Suprapubic skin (tissue), 4 donors: ENCODE data around the gene ASIC2. TPM values are rescaled to one million over a fixed set of nuclear protein-coding genes. Genes with fewer than 3 reads are reported as not detected.

Experiments
- DNase-seq, 2 donors: peaks; one replicate each; pipeline ENCODE4 v3.0.0-alpha.2; 2019; ENCODE audit warnings: low spot score in 2 of 2
- H3K27ac ChIP-seq: fragments of 200-600 bp; sonication (generic); one replicate; pipeline ENCODE4 v1.5.1; 2019
- H3K27me3 ChIP-seq: fragments of 200-600 bp; sonication (generic); one replicate; pipeline ENCODE4 v1.5.1; 2019
- H3K36me3 ChIP-seq: fragments of 200-600 bp; sonication (generic); one replicate; pipeline ENCODE4 v1.5.1; 2019
- H3K4me1 ChIP-seq: fragments of 200-600 bp; sonication (generic); one replicate; pipeline ENCODE4 v1.5.1; 2019
- H3K4me3 ChIP-seq: fragments of 200-600 bp; sonication (generic); one replicate; pipeline ENCODE4 v1.5.1; 2019; ENCODE audit warnings: mild to moderate bottlenecking
- H3K9me3 ChIP-seq: fragments of 200-600 bp; sonication (generic); one replicate; pipeline ENCODE4 v1.5.1; 2019
- EP300 ChIP-seq: sonication (generic); formaldehyde crosslinking; IDR thresholded peaks from one replicate; pipeline ENCODE4 v1.6.1; 2017; ENCODE audit warnings: antibody characterized with exemption
- POLR2A ChIP-seq, 2 donors: fragments of 450-650 bp; IDR thresholded peaks; one replicate each; pipeline ENCODE4 v1.6.1; 2017; ENCODE audit warnings: antibody characterized with exemption in 2 of 2, mild to moderate bottlenecking in 2 of 2, moderate library complexity in 2 of 2
- POLR2AphosphoS5 ChIP-seq, 3 donors: sonication (generic); formaldehyde crosslinking; IDR thresholded peaks; one replicate each; pipeline ENCODE4 v1.6.1; 2017; ENCODE audit warnings: antibody characterized with exemption in 3 of 3
- WGBS: methylation state at CpG from one replicate; pipeline ENCODE4 v1.1.5; 2018; 5-methylcytosine and 5-hydroxymethylcytosine counted together
- total RNA-seq, 4 donors: library from RNA; depleted of rRNA; stranded (reverse); fragments of >200 nt; gene quantifications; one replicate each; pipeline ENCODE4 v1.1.0, GENCODE V29; 2016
- TF ChIP-seq, protein P1 (sequence below), 2 donors: fragments of 200-600 bp in 1 of 2; fragments of 450-650 bp in 1 of 2; sonication (generic) in 1 of 2; IDR thresholded peaks; one replicate each; pipeline ENCODE4 v1.5.1; 2016 to 2019; ENCODE audit warnings: antibody characterized with exemption in 2 of 2, mild to moderate bottlenecking in 1 of 2, moderate library complexity in 1 of 2

The ASIC2 gene
- total RNA-seq, 4 donors from 2014 or later, result not detected

DNA sequence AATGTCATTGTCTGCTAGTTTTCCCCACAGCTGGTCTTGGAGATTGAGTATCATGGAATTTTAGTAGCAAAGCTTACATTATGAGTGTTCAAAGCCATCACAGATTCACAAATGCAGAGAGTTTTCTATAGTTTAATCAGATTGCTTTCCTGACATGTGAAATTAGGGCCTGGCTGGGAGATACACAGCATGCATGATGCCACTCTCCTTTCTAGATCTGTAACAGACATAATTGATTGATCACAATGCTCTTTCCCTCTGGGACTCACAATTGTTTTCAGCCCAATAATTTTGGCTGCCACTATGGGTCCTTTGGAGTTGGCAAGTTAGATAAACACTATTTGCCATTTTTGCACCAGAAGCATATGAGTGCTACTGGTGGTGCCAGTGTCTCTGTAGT, 168.9 kb downstream of the ASIC2 start:
- Histone ChIP-seq H3K4me1 (no peaks in the 10 kb centered on the region), H3K27me3 (peaks cover 12% of the 10 kb centered on the region), H3K4me3 (no peak overlapping the region), H3K27ac (no peak overlapping the region), H3K9me3 (no peaks in the 10 kb centered on the region), H3K36me3 (no peaks in the 10 kb centered on the region)
- TF ChIP-seq, protein P1, sequence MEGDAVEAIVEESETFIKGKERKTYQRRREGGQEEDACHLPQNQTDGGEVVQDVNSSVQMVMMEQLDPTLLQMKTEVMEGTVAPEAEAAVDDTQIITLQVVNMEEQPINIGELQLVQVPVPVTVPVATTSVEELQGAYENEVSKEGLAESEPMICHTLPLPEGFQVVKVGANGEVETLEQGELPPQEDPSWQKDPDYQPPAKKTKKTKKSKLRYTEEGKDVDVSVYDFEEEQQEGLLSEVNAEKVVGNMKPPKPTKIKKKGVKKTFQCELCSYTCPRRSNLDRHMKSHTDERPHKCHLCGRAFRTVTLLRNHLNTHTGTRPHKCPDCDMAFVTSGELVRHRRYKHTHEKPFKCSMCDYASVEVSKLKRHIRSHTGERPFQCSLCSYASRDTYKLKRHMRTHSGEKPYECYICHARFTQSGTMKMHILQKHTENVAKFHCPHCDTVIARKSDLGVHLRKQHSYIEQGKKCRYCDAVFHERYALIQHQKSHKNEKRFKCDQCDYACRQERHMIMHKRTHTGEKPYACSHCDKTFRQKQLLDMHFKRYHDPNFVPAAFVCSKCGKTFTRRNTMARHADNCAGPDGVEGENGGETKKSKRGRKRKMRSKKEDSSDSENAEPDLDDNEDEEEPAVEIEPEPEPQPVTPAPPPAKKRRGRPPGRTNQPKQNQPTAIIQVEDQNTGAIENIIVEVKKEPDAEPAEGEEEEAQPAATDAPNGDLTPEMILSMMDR (IDR thresholded peaks at IDR 0.05), result no peak
- no peak for TF ChIP-seq POLR2AphosphoS5 (IDR thresholded peaks at IDR 0.05)
- no peak for TF ChIP-seq EP300
- TF ChIP-seq POLR2A (IDR thresholded peaks at IDR 0.05), result no peak
- no peak for DNase-seq

DNA sequence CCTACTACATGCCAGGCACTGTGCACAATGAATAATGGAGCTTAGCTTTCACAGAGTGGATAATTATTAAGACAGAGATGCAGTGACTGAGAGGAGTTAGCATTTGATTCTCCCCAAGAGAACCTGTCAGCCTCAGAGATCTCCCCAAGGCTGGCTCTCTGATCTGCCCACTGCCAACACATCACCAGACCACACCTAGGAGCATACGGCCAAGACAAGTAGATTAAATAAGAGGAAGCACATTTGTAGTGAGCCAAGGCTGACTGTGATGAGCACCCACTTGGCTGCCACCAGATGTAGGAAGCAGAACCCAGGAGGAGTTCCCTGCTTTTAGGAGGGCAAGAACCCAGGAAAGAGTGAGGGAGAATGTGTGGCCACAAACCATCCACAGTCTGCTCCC, 171.3 kb downstream of the ASIC2 start:
- peaks cover 24% of the 10 kb centered on the region for H3K27me3 ChIP-seq
- H3K36me3 ChIP-seq, result no peaks in the 10 kb centered on the region
- no peaks in the 10 kb centered on the region for H3K9me3 ChIP-seq
- no peak overlapping the region for H3K4me3 ChIP-seq
- no peak for DNase-seq
- 22% methylated on average over 1 of the region's 1 CpG for WGBS
- no peaks in the 10 kb centered on the region for H3K4me1 ChIP-seq
- TF ChIP-seq POLR2A (IDR thresholded peaks at IDR 0.05) (no peak), POLR2AphosphoS5 (IDR thresholded peaks at IDR 0.05) (no peak), EP300 (no peak)
- TF ChIP-seq, protein P1 (IDR thresholded peaks at IDR 0.05), result no peak
- no peak overlapping the region for H3K27ac ChIP-seq

DNA sequence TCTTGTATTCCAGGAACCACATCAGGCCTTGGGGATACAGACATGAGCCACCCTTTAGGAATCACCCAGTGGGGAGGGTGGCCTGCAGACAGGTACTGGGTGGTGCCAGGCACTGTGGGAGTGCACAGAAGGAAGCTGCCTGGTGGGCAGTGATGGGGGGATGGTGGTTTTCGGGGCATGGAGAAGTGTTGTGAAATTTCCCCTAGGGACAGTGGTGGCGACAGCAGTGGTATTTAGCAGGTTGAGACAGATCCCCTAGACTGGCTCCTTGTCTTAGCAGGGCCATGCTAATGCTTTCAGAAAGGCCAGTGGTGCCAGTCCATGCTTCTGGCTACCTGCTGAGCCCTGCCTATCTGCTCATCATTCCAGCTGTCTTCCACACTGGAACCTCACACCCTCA, 171.8 kb downstream of the ASIC2 start:
- H3K9me3 ChIP-seq, result no peaks in the 10 kb centered on the region
- no peaks in the 10 kb centered on the region for H3K4me1 ChIP-seq
- no peak for DNase-seq
- WGBS, result 59% methylated on average over 2 of the region's 2 CpGs
- no peaks in the 10 kb centered on the region for H3K36me3 ChIP-seq
- H3K27me3 ChIP-seq, result peaks cover 24% of the 10 kb centered on the region
- H3K27ac ChIP-seq, result no peak overlapping the region
- H3K4me3 ChIP-seq, result no peak overlapping the region
- TF ChIP-seq, protein P1 (IDR thresholded peaks at IDR 0.05), result no peak
- TF ChIP-seq POLR2A (IDR thresholded peaks at IDR 0.05) (no peak), POLR2AphosphoS5 (IDR thresholded peaks at IDR 0.05) (no peak), EP300 (no peak)

DNA sequence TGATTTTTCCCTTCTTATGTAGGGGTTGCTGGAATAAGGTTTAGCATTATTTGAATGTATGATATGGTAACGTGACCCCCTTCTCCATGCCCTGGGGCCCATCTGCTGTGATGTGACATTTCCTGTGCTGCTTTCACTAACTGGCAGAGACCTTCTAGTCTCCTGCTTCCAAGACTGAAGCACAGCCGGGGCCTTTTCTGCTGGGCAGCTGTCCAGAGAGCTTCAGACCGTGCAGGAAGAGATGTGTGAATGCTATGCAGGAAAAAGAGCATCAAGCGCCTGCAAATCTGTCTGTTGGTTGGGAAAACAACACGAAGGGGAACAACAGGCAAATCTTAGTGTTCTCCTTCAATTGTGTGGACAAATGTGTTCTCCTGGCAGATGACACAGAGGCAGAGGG, 173.0 kb downstream of the ASIC2 start:
- H3K9me3 ChIP-seq, result no peaks in the 10 kb centered on the region

DNA sequence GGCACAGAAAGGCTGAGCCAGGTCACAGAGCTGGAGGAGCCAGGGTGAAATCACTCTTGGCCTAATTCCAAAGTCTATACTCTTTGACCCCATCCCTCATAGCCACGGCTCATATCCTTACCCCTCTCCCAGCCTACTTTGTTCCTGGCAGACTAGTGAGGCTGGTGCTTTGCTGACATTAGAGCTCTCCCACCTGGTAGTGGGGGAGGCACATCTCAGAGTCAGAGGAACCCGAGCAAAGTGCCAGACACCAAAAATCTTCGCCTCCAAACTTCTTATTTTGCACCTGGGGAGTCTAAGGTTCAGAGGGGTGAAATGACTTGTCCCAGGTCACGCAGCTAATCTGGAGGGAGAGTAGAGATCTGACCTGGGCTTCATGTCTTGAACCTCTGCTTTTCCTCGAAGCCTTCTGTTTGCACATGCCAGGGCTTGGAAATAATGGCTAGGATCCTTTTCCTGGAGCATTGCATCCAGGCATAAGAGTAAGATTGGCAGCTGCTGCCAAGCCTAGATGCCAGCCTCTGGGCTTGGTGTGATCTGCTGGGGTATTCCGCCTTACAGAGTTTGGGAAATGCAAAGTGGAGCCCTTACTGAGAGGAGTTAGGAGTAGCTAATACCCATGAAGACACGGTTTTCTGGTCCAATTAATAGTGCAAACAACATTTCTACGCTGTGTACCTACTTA, 174.6 kb downstream of the ASIC2 start:
- no peaks in the 10 kb centered on the region for H3K4me1 ChIP-seq
- no peak overlapping the region for H3K27ac ChIP-seq
- DNase-seq, result no peak
- no peak overlapping the region for H3K4me3 ChIP-seq
- TF ChIP-seq POLR2A (IDR thresholded peaks at IDR 0.05), result no peak
- TF ChIP-seq, protein P1 (IDR thresholded peaks at IDR 0.05), result no peak
- no peak for TF ChIP-seq POLR2AphosphoS5 (IDR thresholded peaks at IDR 0.05)
- TF ChIP-seq EP300, result no peak
- no peaks in the 10 kb centered on the region for H3K36me3 ChIP-seq
- H3K27me3 ChIP-seq, result peaks cover 22% of the 10 kb centered on the region
- WGBS, result 67% methylated on average over 8 of the region's 8 CpGs
- H3K9me3 ChIP-seq, result no peaks in the 10 kb centered on the region

More for the DNA sequence above, 173.0 kb downstream of the ASIC2 start:
- WGBS, result 62% methylated on average over 5 of the region's 5 CpGs
- TF ChIP-seq, protein P1 (IDR thresholded peaks at IDR 0.05), result no peak
- TF ChIP-seq POLR2AphosphoS5 (IDR thresholded peaks at IDR 0.05) (no peak), POLR2A (IDR thresholded peaks at IDR 0.05) (no peak), EP300 (no peak)
- no peaks in the 10 kb centered on the region for H3K36me3 ChIP-seq
- H3K27ac ChIP-seq, result no peak overlapping the region
- no peaks in the 10 kb centered on the region for H3K4me1 ChIP-seq
- no peak overlapping the region for H3K4me3 ChIP-seq
- H3K27me3 ChIP-seq, result peaks cover 24% of the 10 kb centered on the region
- no peak for DNase-seq
